ENCODE results near the gene CPHXL2.

CPHXL2 gene

GRCh38 chr16:75620326-75621169, 56.3 kb downstream of the CPHXL2 start:
- TF ChIP-seq, protein P1, sequence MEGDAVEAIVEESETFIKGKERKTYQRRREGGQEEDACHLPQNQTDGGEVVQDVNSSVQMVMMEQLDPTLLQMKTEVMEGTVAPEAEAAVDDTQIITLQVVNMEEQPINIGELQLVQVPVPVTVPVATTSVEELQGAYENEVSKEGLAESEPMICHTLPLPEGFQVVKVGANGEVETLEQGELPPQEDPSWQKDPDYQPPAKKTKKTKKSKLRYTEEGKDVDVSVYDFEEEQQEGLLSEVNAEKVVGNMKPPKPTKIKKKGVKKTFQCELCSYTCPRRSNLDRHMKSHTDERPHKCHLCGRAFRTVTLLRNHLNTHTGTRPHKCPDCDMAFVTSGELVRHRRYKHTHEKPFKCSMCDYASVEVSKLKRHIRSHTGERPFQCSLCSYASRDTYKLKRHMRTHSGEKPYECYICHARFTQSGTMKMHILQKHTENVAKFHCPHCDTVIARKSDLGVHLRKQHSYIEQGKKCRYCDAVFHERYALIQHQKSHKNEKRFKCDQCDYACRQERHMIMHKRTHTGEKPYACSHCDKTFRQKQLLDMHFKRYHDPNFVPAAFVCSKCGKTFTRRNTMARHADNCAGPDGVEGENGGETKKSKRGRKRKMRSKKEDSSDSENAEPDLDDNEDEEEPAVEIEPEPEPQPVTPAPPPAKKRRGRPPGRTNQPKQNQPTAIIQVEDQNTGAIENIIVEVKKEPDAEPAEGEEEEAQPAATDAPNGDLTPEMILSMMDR (IDR thresholded peaks at IDR 0.05; ENCODE audit: control insufficient read depth, extremely low read depth, insufficient read depth): no peak
- DNase-seq (ENCODE audit: low read depth): no peak
- no peak overlapping the region for H3K4me3 ChIP-seq (ENCODE audit: low read depth, low read length)

DNA sequence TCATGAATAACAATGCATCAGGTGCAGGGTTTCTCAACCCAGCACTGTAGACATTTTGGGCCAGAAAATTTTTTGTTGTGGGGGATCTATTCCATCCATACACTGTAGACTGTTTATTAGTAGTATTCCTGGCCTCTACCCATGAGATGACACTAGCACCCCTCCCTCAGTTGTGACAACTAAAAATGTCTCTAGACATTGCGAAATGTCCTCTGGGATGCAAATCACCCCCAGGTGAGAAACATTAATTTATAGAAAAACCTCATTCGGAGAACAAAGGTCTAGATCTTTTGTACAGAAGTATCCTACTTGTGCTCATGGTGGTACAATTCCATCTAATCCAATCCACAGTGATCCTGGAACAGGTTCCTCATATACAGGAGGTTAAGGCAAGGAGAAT, 58.0 kb downstream of the CPHXL2 start:
- TF ChIP-seq, protein P1 (IDR thresholded peaks at IDR 0.05; ENCODE audit: control insufficient read depth, extremely low read depth, insufficient read depth): no peak
- H3K4me3 ChIP-seq (ENCODE audit: low read depth, low read length): no peak overlapping the region
- DNase-seq (ENCODE audit: low read depth): no peak

GRCh38 chr16:75617121-75617520, 59.7 kb downstream of the CPHXL2 start:
- no peak for DNase-seq (ENCODE audit: low read depth)
- no peak overlapping the region for H3K4me3 ChIP-seq (ENCODE audit: low read depth, low read length)
- TF ChIP-seq, protein P1 (IDR thresholded peaks at IDR 0.05; ENCODE audit: control insufficient read depth, extremely low read depth, insufficient read depth): no peak

GRCh38 chr16:75616521-75617010, 60.2 kb downstream of the CPHXL2 start:
- H3K4me3 ChIP-seq (ENCODE audit: low read depth, low read length): no peak overlapping the region
- TF ChIP-seq, protein P1 (IDR thresholded peaks at IDR 0.05; ENCODE audit: control insufficient read depth, extremely low read depth, insufficient read depth): no peak
- DNase-seq (ENCODE audit: low read depth): no peak

- H3K4me3 ChIP-seq (ENCODE audit: low read depth, low read length): no peak overlapping the region
- TF ChIP-seq, protein P1 (IDR thresholded peaks at IDR 0.05; ENCODE audit: control insufficient read depth, extremely low read depth, insufficient read depth): no peak
- no peak for DNase-seq (ENCODE audit: low read depth)
Measured at GRCh38 chr16:75615619-75616018, 61.2 kb downstream of the CPHXL2 start.

- DNase-seq (ENCODE audit: low read depth): no peak
- TF ChIP-seq, protein P1 (IDR thresholded peaks at IDR 0.05; ENCODE audit: control insufficient read depth, extremely low read depth, insufficient read depth): no peak
- H3K4me3 ChIP-seq (ENCODE audit: low read depth, low read length): no peak overlapping the region
Measured at GRCh38 chr16:75614066-75614897, 62.5 kb downstream of the CPHXL2 start.

All from LNCaP clone FGC (cell line).